Measurements from ENCODE around the gene THTPA. TPM values are rescaled to one million over a fixed set of nuclear protein-coding genes. Genes with fewer than 3 reads are reported as not detected.
A peak's percentile ranks its signal among the peaks of the same experiment; 100 is the strongest.
"Not testable (repeated sequence)": the region's sequence is repeated elsewhere in the genome, so short reads cannot be mapped to it uniquely, and the experiment has no call there.

The THTPA gene
- total RNA-seq, 1 donor from 2014 or later: 9.2 TPM

GRCh38 chr14:23582906-23583760 lies 27.1 kb downstream of the THTPA start:
- no peak for DNase-seq (ENCODE audit: extremely low read depth, low read depth, low spot score)

GRCh38 chr14:23583761-23584526 lies 27.9 kb downstream of the THTPA start:
- not testable (repeated sequence) for DNase-seq (ENCODE audit: extremely low read depth, low read depth, low spot score)

DNA sequence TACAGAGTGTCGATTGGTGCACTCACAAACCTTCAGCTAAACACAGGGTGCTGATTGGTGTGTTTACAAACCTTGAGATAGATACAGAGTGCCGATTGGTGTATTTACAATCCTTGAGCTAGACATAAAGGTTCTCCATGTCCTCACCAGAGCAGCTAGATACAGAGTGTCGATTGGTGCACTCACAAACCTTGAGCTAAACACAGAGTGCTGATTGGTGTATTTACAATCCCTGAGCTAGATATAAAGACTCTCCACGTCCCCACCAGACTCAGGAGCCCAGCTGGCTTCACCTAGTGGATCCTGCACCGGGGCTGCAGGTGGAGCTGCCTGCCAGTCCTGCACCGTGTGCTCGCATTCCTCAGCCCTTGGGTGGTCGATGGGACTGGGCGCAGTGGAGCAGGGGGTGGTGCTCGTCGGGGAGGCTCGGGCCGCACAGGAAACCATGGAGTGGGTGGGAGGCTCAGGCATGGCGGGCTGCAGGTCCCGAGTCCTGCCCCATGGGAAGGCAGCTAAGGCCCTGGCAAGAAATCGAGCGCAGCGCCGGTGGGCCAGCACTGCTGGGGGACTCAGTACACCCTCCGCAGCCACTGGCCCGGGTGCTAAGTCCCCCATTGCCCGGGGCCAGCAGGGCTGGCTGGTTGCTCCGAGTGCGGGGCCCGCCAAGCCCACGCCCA lies 28.6 kb downstream of the THTPA start:
- DNase-seq (ENCODE audit: extremely low read depth, low read depth, low spot score): not testable (repeated sequence)

- peak; percentile 33 for DNase-seq (ENCODE audit: extremely low read depth, low read depth, low spot score)
These were observed 33.0 kb downstream of the THTPA start for GRCh38 chr14:23588884-23589598.

GRCh38 chr14:23589606-23590005 lies 33.5 kb downstream of the THTPA start:
- no peak for DNase-seq (ENCODE audit: extremely low read depth, low read depth, low spot score)

DNA sequence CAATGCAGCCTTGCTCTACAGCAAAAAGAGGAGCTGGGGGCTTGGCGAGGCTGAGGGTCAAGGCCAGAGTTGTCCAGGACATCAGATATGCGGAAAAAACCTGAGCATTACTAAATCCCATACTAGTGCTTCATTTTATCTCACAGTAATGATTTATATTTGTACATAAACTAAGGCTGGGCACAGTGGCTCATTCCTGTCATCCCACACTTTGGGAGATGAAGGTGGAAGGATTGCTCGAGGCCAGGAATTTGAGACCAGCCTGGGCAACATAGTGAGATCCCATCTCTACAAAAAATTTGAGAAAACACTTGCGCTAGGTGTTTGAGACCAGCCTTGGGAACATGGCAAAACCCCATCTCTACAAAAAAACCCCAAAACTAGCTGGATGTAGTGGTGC lies 34.1 kb downstream of the THTPA start:
- no peak for DNase-seq (ENCODE audit: extremely low read depth, low read depth, low spot score)

GRCh38 chr14:23594191-23594590 lies 38.1 kb downstream of the THTPA start:
- DNase-seq (ENCODE audit: extremely low read depth, low read depth, low spot score): not testable (repeated sequence)

DNA sequence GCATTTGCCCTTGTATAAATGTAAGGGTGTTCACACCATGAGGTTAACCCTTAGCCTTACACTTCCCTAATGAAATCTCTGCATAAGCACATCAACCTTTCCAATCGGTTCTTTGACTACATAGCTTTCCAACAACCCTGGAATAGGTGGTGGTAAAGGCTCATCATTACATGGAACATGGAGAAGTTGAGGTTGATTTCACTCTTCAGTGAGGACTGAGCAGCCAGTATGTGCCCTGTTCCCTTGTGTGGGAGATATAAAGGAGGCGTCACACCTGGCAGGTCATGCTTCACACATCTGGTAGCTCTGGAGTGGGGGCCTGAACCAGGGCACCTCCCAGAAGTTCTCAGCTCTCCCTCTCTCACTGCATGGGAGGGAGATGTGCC lies 44.2 kb downstream of the THTPA start:
- no peak for DNase-seq (ENCODE audit: extremely low read depth, low read depth, low spot score)

DNA sequence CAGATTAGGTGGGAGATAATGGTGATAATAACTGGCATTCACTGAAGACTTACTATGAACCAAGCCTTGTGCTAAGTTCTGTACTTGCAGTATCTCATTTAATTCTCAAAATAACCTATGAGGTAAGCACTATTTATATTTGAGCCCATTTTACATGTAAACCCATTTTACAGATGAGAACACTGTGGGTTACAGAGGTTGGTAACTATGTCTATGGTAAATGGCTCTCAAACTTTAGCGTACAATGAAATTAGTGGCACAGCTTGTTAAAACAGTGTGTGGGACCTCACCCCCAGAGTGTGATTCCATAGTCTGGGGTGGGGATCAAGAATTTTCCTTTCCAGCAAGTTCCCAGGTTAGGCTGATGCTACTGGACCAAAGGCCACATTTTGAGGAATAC lies 44.7 kb downstream of the THTPA start:
- DNase-seq (ENCODE audit: extremely low read depth, low read depth, low spot score): no peak

DNA sequence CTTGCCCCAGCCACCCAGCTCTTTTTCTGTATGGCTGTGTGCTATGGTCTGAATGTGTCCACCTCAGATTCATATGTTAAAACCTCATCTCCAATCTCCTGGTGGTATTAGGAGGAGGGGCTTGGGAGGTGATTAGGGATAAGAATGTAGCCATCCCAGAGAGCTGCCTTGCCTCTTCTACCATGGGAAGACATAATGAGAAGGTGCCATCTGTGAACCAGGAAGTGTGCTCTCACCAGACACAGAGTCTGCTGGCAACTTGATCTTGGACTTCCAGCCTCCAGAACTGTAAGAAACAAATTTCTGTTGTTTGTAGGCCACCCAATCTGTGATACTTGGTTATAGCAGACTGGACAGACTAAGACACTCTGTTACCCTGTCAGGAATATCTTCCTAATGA lies 45.4 kb downstream of the THTPA start:
- no peak for DNase-seq (ENCODE audit: extremely low read depth, low read depth, low spot score)

GRCh38 chr14:23601845-23602180 lies 45.7 kb downstream of the THTPA start:
- no peak for DNase-seq (ENCODE audit: extremely low read depth, low read depth, low spot score)

- no peak for DNase-seq (ENCODE audit: extremely low read depth, low read depth, low spot score)
These were observed 46.4 kb downstream of the THTPA start for GRCh38 chr14:23602181-23603095.

DNA sequence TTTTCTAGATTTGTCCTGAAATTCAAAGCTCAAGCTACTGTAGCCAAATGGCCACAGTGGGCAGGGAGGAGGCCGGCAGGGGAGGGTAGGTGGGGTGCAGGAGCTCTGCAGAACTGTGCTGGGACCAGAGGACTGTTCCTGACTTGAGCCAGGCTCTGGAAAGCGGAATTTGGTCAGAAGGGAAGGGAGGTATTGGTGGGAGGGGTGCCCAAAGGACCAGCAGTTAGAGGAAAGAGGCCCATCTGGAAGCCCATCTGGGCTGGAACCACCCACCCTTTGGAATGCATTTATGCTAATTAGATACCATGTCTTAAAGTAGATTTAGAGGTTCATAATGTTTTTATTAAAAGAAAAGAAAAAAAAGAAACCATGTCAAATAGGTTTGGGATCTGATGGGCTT lies 47.0 kb downstream of the THTPA start:
- no peak for DNase-seq (ENCODE audit: extremely low read depth, low read depth, low spot score)

GRCh38 chr14:23604148-23604547 lies 48.1 kb downstream of the THTPA start:
- DNase-seq (ENCODE audit: extremely low read depth, low read depth, low spot score): no peak

- DNase-seq (ENCODE audit: extremely low read depth, low read depth, low spot score): no peak
These were observed 48.7 kb downstream of the THTPA start for GRCh38 chr14:23604675-23605170.

GRCh38 chr14:23605931-23606585 lies 50.0 kb downstream of the THTPA start:
- no peak for DNase-seq (ENCODE audit: extremely low read depth, low read depth, low spot score)

DNA sequence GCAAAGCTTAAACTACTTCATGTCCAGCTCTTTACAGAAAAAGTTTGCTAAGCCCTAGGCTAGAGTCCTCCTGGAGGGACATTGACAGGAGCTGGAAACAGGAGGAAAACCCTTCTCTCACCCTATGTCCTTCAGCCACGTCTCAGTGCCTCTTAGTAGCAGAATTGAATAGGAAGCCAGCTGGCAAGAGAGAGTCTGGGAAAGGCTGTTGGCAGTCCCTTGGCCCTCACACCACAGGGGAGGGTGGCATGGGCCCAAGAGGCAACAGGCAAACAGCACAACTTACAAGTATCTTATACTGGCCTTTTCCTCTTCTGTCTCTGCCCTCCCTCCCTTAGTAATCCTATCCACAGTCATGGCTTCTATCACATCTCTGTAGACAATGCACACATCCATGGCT lies 52.4 kb downstream of the THTPA start:
- DNase-seq (ENCODE audit: extremely low read depth, low read depth, low spot score): no peak

DNA sequence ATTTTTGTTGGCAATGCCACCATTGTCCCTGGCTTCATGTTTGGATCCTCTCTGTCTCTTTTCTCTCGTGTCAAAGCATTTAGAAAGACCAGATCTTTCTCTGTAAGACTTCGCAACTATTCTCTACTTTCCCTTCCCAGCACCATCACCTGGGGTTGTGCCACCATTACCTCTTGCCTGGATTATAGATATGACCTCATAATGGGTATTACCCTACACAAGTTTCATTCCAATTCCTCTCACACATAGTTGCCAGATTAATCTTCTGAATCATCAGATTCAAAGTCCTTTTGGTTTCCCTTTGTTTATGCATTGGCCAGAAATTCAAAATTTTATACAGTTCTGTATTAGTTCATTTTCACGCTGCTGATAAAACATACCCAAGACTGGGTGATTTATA lies 52.9 kb downstream of the THTPA start:
- DNase-seq (ENCODE audit: extremely low read depth, low read depth, low spot score): no peak

GRCh38 chr14:23609411-23610089 lies 53.5 kb downstream of the THTPA start:
- not testable (repeated sequence) for DNase-seq (ENCODE audit: extremely low read depth, low read depth, low spot score)

Measured in glomerular endothelial cell (primary cell).